HG03442 (cell line): ENCODE data around the gene MYCBP2.

Source experiments
- ATAC-seq: cut with Tn5 transposase; IDR thresholded peaks from one replicate; pipeline ENCODE4 v1.9.1; 2021; ENCODE audit warnings: mild to moderate bottlenecking, moderate library complexity; ENCODE audit not compliant: unreplicated experiment

MYCBP2 gene

DNA sequence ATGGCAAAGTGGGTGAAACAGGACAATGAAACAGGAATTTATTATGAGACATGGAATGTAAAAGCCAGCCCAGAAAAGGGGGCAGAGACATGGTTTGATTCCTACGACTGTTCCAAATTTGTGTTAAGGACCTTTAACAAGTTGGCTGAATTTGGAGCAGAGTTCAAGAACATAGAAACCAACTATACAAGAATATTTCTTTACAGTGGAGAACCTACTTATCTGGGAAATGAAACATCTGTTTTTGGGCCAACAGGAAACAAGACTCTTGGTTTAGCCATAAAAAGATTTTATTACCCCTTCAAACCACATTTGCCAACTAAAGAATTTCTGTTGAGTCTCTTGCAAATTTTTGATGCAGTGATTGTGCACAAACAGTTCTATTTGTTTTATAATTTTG is 326.4 kb downstream of the MYCBP2 start:
- ATAC-seq: no peak
